Midbrain (tissue), 1 donor: ENCODE results near the gene SNAPC2.
A peak's percentile ranks its signal among the peaks of the same experiment; 100 is the strongest.

Experiments used
- DNase-seq: peaks from one replicate; lab custom pipeline; 2025; lab: John Stamatoyannopoulos, UW

The SNAPC2 gene, protein sequence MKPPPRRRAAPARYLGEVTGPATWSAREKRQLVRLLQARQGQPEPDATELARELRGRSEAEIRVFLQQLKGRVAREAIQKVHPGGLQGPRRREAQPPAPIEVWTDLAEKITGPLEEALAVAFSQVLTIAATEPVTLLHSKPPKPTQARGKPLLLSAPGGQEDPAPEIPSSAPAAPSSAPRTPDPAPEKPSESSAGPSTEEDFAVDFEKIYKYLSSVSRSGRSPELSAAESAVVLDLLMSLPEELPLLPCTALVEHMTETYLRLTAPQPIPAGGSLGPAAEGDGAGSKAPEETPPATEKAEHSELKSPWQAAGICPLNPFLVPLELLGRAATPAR

DNA sequence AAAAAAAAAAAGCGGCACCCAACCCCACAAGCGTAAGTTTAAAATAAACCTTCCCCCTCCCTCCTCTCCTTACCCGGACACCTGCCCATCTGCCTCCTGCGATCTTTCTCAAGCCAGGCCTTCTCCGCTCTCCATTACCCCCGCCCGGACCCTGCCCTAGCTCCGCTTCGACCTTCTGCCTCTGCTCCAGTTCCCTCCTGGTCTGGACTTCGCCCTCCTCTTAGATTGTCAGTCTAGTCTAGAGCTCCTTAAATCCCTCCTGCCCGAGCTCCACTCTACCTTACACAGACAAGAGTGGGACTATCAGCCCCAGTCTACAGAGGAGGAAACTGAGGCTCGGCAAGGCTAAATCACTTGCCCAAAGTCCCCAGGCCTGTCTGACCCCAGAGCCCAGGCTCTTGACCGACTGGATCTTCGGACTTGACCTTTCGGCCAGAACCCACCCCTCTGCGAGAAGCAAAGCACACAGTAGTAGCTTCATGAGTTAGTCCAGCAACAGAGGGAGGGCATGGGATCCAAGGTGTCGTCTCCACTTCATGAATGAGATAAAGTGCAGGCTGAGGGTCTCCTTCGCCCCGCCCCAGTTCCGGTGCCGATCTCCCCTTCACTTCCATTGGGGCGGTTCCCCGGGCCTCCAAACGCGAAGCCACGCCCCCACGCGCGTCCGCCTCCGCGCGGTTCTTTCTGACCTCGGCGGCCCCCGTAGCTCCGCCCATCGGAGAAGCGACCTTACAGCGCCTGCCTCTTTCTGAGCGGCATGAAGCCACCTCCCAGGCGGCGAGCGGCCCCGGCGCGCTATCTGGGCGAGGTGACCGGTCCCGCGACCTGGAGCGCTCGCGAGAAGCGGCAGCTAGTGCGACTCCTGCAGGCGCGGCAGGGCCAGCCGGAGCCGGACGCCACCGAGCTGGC, at the start of gene SNAPC2:
SNAPC2 (plus strand) TSS at position 729 of the 909 bp plus-strand sequence; CDS start at position 758, 29 bp downstream.
- peak; percentile 90 for DNase-seq

DNA sequence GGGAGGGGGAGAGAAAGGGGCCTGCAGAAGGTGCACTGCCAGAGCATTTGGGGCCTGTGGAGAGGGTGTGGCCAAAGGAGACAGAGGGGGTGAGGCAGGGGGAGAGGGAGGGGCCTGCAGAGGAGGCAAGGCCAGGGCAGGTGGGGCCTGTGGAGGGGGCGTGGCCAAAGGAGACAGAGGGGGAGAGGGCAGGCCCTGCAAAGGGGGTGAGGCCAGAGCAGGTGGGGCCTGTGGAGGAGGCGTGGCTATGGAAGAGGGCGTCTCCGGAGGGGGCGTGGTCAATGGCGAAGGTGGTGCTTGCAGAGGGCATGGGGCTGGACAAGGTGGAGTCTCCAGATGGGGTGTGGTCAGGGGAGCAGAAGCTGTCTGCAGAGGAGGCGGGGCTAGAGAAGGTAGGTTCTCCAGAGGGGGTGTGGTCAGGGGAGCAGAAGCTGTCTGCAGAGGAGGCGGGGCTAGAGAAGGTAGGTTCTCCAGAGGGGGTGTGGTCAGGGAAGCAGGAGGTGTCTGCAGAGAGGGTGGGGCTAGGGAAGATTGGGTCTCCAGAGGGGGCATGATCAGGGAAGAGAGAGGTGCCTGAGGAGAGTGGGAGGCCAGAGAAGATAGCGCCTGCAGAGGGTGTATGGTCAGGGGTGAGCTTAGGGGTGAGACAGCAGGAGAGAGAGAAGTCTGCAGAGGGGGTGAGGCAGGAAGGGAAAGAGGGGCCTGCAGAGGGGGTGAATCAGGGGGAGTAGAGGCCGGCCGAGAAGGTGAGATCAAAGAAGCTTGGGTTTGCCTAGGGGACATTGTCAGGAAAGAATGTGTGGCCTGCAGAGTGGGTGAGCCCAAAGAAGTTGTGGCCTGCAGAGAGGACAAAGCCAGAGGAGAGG, 49.3 kb upstream of the SNAPC2 start:
- no peak for DNase-seq

DNA sequence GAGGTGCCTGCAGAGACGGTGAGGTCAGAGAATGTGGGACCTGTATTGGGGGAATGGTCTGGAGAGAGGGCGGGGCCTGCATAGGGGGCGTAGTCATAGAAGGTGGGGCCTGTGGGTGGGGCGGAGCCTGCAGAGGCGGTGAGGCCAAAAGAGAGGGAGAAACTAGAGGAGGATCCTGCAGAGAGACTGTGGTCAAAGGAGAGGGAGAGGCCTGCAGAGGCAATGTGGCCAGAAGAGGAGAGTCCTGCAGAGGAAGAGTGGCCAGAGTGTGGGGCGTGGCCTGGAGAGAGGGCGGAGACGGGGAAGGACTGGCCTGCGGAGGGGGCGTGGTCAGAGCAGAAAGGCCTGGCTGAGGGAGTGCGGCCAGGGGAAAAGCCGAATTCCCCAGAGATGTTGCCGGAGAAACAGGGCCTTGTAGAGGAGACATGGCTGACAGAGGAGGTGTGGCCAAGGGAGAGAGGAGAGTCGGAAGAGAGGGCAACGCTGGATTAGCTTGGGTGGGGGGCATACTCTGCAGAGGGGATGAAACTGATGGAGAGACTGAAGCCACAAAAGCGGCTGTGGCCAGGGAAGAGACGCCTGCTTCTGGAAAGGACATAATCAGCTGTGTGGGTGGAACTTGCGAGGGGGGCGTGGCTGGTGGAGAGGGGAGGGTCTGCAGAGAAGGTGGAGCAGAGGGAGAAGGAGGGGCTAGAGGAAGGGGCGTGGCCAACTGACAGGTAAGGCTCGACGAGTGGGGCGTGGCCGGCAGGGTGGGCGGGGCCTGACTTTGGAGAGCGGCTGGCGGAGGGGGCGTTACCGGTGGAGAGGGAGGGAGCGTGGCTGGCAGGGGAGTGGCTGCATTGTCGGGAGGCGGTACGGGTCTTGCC, 48.5 kb upstream of the SNAPC2 start:
- peak; percentile 5 for DNase-seq

DNA sequence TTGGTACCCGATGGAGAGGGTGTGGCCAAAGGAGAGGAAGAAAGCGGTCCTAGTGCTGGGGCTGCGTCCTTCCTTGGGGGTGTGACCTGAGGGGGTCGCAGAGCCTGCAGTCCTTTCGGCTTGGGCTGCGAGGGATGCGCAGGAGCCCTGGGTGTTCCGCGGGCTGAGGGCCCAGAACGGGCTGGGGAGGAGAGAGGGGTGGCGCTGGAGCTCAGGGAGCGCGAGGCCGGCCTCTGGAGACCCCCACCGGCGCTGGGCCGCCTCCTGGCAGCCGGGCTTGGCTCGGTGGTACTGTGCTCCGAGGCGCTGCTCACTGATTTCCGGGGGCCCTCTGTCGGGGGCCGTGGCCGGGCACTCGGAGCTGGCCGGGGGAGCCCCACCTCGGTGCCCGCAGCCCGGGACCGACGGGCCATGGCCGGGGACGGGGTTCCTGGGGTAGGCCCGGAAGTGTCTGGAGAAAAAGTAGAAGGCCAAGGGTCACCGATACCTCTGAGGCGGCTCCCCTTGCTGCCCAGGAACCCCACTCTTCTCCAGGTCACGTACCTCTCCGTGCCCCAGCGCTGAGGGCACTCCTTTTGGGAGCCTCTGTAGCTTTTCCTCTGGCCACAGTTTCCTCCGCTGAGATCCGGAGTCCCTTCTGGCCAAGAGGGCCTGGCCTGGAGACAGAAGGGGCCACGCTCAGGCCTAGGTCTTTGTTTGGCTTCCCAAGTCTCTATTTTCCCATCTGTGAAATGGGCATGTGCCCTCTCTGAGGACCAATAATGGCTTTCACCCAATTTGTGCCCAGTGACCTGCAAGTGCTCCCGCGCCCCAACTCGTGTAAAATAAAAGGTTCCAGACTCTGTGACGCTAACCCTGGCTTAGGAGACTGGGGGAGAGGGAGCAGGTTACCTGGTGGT, 47.6 kb upstream of the SNAPC2 start:
- no peak for DNase-seq

DNA sequence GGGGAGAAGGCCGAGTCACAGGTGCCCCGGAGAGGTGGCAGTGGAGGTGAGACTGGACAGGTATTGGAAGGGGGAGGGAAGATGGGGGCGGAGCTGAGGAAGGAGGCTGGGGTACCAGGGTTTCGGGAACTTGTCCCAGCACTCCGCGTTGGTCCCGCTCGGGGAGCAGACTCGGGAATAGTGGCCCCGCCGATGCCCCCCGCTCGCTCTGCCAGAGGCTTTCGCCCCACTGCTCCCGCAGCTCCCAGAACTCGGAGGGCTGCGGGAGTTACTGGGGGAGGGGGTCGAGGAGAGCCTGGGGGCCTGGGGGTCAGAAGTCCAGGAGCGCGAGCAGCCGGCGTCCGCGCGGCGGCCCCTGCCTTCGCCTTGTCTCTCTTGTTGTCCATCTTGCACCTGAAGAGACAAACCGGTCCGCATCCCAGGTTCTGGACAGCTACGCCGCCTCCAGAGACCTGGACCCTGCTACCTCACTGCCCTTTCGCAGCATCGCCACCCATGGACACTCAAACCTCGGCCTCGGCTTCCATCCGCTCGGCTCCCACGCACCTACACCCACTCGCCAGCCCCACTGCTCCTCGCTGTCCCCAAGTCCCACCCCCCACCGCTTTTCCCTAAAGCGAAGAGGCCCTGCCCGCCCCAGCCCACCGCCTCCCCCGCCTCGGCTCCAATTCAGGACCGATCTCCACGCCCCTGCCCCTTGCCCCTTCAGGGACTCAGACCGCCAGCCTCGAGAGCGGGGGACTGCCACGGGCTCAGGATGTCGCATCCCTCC, 46.6 kb upstream of the SNAPC2 start:
- DNase-seq: no peak

DNA sequence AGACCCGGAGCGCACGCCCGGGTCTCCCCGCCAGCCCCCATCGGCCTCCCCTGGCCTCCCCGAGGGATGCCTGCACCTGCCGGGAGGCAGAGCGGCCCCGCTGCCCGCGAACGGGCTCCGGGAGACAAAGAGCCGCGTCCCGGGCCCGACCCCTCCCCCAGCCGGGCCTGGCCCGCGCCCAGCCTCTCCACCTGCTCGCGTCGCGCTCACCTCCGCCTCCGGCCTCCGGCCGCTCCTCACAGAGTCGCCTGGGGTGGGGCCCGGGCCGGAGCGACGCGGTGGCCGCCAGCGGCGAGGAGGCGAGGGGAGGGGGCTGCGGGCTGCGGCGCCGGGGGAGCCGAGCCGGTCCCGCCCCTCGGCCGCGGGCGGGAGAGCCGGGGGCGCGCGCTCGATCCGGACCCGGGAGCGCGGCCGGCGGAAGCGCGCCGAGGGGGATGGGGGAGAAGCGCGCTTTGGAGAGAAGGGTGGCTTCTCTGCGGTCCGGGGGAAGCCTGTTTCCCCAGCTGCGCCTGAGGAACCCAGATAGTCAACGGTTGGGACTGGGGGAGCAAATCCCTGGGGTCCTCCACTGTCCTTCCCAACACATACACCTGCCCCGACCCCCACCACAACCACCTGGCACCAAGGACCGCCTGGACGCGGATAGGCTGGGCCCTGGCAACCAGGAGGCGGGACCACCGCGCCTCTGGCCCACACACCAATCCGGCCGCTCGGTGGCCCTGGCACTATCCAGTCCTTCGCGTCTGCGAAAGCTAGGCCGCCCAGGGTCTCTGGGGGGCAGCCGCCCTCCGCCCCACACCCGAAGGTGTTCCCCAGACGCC, 45.9 kb upstream of the SNAPC2 start, which contains the start of gene PRR36:
PRR36 (minus strand) TSS at position 315 of the 821 bp plus-strand sequence. CDS start 701 bp downstream, outside the sequence.
- DNase-seq: peak; percentile 32

DNA sequence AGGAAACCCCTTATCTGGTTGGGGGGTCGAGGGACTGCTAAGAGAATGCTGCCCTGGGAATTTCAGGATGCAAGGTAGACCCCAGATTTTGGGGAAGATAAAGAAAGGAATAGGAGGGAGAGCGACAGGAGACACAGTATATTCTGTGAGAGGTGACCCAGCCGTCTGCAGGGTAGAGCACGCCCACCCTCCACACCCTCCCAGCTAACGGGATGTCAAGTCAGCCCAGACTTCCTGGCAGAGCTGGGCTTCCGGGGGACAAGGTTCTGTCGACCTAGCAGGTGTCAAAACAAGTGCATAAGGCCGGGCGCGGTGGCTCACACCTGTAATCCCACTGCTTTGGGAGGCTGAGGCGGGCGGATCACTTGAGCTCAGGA, 45.3 kb upstream of the SNAPC2 start:
- DNase-seq: no peak

DNA sequence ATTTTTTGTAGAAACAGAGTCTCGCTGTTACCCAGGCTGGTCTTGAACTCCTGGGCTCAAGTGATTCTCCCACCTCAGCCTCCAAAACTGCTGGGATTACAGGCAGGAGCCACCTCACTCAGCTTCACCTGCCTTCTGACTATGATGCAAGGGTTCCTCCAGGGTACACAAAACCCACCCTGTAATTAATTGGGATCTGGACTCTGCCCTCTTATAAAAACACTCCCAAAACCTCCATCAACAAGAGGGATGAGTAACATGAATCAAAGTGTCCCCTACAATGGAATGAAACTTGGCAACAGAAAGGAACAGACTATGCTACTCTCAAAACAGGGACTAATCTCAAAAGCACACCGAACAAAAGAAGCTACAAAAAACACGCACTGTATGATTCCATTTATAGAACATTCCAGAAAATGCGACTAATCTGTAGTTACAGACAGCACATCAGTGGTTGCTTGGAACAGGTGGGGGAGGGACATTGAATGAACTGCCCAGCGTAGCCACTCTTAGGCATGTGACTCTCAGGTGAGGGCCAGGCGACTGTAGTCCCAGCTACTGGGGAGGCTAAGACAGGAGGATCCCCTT, 42.8 kb upstream of the SNAPC2 start:
- no peak for DNase-seq

DNA sequence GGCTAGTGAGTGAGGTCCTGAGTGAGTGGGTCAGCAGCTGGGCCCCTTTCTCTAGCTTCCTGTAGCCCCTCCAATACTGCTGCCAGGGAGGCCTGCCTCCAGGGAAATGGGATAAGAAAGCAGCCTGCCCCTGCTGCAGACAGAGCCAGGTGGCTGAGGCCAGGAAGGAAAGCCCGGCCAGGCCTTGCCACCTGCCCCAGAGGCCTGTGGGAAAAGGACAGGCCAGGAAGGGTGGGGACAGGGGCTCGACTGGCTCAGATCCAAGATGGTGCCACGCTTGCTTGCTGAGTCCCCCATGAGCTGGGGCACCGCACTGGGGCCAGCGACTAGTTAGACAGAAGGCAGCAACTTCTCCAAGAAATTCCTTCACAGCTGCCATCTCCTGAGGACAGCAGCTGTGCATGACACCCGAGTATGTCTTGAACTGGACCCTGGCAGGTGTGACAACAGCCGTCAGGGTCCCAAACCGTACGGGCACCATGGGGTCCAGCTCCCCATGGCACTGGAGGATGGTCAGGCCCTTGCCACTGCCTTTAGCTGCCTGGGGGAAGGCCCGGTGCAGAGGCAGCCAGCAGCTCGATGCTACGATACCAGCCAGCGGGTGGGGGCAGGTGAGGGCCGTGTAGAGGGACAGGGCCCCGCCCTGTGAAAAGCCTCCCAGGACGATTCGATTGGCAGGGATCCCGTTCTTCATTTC, 40.9 kb upstream of the SNAPC2 start:
- DNase-seq: no peak

DNA sequence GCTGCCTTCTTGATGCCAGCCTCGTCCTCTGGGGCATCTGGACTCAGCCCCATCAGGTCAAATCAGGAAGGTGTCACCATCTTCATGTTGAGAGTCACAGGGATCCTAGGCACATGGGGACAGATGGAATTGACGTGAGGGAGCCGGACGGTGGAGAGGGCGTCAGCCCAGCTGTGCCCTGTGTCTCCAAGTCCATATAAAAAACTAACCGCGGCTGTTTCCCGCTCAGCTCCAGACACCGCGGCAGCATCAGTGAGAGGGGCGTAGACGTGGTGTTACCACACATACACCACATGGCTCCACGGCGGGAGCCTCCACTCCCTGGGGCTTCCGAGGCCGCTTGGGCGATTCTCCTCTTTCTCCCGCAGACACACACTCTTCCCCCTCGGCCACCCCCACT, 40.3 kb upstream of the SNAPC2 start:
- no peak for DNase-seq

DNA sequence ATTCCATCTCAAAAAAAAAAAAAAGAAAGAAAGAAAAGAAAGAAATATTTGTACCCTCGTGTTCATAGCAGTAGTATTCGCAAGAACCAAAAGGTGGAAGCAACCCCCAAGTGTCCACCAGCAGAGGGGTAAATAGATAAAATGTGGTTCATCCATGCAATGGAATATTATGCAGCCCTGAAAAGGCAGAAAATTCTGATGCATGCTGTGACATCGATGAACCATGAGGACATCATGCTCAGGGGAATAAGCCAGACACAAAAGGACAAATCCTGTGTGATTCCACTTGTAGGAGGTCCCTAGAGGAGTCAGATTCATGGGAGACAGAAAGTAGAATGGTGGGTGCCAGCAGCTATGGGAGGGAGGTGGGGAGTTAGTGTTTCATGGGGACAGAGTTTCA, 38.2 kb upstream of the SNAPC2 start:
- no peak for DNase-seq

DNA sequence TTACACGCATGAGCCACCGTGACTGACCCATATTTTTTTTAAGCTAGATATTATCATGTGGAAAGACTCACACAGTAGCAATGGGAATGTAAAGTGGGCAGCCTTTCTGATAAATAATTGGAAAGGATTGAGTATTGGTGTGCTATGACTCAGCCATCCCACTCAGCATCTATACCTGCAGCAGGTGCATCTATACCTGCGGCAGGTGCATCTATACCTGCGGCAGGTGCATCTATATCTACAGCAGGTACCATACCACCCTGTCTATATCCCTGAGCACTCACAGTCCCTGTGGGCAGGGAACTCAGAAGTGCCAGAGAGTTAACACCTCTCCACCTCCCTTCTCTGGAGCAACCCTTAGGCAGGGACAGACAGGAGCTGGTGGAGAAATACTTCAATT, 37.0 kb upstream of the SNAPC2 start:
- DNase-seq: no peak

DNA sequence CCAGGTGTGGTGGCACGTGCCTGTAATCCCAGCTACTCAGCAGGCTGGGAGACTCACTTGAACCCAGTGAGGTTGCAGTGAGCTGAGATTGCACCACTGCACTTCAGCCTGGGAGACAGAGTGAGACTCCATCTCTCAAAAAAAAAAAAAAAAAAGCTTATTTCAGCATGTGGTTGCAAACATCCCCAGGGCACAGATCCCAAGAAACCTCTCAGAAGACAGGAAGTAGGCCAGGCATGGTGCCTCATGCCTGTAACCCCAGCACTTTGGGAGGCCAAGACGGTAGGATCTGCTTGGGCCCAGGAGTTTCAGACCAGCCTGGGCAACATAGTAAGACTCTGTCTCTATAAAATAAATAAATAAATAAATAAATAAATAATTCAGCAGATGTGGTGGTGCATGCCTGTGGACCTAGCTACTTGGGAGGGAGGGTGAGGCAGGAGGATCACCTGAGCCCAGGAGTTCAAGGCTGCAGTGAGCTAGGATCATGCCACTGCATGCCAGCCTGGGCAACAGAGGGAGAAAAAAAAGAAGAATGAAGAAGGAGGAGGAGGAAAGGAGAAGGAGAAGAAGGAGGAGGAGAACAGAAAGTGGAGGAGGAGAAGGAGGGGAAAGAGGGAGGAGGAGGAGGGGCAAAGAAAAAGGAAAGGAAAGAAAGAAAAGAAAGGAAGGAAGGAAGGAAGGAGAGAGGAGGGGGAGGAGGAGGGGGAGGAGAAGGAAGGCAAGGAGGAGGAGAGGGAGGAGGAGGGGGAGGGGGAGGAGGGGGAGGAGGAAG, 36.2 kb upstream of the SNAPC2 start:
- DNase-seq: no peak

DNA sequence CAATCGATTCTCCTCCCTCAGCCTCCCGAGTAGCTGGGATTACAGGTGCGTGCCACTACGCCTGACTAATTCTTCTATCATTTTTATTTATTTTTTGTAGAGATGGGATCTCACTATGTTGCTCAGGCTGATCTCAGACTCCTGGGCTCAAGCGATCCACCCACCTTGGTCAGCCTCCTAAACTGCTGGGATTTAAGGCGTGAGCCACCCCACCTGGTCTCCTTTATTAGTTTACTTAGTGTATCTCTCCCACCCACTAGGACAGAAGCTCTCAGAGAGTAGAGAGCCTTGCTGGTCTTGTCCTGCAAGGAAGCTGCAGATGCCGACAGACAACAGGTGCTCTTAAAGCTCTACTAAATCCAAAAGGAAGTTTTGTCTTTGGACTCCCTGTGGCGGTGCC, 34.3 kb upstream of the SNAPC2 start:
- no peak for DNase-seq

DNA sequence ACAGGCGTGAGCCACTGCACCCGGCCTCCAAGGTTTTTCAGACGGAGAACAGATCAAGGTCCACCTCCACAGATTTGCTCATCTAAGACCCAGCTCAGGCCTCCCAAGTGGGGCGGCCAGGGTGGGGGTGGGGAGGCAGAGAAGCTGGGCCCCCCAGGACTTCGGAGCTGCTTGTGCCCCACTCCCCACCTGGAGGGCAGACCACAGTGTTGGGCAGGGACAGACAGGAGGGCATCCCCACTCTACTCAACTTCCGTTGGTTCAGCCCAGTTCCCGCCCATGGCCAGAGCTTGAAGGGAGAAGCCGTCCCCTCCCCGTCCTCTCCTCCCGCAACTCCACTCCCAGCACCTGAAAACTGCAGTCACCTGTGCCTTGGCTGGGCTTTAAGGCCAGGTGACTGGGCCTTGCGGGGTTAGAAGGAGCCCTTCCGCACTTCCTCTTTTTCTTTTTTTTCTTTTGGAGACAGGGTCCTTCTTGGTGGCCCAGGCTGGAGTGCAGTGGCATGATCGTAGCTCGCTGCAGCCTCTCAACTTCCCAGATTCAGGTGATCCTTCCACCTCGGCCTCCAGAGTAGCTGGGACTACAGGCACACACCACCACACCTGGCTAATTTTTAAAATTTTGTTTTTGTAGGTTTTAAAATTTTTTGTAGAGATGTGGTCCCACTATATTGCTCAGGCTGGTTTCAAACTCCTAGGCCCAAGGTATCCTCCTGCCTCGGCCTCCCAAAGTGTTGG, 32.6 kb upstream of the SNAPC2 start:
- DNase-seq: no peak
